GM10266 (cell line): ENCODE measurements around the gene ST3GAL2.
"Not testable (repeated sequence)": the region's sequence is repeated elsewhere in the genome, so short reads cannot be mapped to it uniquely, and the experiment has no call there.

ENCODE experiments used
- DNase-seq: peaks from one replicate; pipeline ENCODE4 v3.0.0; 2012; ENCODE audit errors: extremely low spot score
- TF ChIP-seq, protein P1 (sequence below): IDR thresholded peaks from 2 replicates; pipeline ENCODE4 v1.5.1; 2012; ENCODE audit warnings: mild to moderate bottlenecking, low read depth; ENCODE audit not compliant: control insufficient read depth, insufficient read depth; ENCODE audit errors: missing control alignments

Gene ST3GAL2

DNA sequence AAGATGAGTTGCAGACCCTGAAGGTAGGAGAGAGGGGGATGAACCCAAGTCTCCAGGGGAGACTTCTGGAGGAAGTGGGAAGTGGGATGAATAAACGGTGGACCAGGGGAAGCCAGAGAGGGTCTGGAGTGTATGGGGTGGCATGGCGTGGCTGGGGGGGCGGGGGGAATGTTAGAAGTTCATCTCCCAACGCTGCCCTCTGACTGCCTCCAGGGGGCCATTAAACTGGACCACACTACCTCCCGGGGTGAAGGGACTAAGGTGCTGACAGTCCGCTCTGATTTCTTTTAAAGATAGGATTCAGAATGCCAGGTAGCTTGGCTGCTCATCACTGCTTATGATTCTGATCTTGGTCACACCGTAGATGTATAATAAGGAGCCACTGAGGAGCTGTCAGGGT lies 21.2 kb downstream of the ST3GAL2 start:
- no peak for DNase-seq
- TF ChIP-seq, protein P1, sequence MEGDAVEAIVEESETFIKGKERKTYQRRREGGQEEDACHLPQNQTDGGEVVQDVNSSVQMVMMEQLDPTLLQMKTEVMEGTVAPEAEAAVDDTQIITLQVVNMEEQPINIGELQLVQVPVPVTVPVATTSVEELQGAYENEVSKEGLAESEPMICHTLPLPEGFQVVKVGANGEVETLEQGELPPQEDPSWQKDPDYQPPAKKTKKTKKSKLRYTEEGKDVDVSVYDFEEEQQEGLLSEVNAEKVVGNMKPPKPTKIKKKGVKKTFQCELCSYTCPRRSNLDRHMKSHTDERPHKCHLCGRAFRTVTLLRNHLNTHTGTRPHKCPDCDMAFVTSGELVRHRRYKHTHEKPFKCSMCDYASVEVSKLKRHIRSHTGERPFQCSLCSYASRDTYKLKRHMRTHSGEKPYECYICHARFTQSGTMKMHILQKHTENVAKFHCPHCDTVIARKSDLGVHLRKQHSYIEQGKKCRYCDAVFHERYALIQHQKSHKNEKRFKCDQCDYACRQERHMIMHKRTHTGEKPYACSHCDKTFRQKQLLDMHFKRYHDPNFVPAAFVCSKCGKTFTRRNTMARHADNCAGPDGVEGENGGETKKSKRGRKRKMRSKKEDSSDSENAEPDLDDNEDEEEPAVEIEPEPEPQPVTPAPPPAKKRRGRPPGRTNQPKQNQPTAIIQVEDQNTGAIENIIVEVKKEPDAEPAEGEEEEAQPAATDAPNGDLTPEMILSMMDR: no peak

GRCh38 chr16:70416748-70417616 lies 21.9 kb downstream of the ST3GAL2 start:
- no peak for DNase-seq
- TF ChIP-seq, protein P1: no peak

DNA sequence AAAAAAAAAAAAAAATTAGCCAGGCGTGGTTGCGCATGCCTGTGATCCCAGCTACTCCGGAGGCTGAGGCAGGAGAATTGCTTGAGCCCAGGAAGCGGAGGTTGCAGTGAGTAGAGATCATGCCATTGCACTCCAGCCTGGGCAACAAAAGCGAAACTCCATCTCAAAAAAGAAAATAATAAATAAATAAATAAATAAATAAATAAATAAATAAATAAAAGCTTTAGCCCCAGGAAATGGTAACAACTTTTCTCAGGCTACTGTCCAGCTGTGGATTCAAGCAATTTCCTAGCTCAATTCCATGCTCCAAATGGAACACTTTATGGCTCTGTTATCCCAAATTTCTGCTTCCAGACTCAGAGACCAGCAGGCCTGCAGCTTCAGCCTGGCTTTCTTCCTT lies 25.3 kb downstream of the ST3GAL2 start:
- DNase-seq: not testable (repeated sequence)

DNA sequence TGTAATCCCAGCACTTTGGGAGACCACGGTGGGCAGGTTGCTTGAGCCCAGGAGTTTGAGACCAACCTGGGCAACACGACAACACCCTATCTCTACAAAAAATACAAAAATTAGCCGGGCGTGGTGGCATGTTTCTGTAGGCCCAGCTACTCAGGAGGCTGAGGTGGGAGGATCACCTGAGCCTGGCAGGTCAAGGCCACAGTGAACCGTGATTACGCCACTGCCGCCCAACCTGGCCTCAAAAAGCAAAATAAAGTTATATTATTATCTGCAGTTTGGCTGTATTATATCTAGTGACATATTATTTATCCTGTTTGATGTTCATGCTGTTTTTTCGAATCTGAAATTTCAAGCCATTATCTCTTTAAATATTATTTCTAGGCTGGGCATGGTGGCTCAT lies 26.5 kb downstream of the ST3GAL2 start:
- TF ChIP-seq, protein P1: no peak
- DNase-seq: no peak

DNA sequence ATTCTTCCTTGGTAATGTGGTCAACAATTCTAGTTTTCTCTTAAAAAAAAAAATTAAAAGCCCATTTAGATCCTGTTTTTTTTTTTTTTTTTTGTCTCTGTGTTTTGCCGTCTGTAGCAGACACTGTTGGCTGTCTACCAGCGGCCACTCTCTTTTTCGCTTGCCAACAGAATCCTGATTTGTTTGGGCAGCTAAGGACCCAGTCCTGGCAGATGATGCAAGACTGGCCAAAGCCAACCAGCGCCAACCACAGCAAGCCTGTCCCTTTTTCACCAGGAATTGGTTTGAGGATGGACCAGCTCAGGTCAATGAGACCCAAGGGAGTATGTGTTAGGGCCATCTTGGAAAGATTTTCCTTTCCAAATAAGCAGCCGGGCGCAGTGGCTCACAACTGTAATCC lies 28.2 kb downstream of the ST3GAL2 start:
- TF ChIP-seq, protein P1: no peak
- DNase-seq: no peak

DNA sequence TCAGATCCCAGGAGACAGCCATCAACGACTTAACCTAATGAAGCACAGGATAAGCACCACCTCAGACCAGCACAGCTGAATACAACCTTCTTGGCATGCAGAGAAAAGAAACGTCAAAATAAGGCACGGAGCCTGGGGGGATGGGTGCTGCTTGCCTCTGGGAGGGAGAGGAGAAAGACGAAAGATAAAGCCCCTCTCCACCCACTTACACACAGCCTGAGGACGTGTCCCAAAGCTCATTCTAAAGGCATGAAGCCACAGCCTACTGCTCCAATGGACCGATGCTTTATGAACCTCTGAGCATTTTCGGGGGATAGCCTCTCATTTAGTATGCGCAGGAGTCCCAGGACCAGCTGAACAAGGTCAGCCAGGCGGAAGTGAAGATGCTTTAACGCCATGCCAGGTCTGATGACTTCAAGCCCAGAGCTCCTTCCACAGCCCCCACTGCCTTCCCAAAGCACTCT lies 31.1 kb downstream of the ST3GAL2 start:
- TF ChIP-seq, protein P1: no peak
- DNase-seq: peak; percentile 50

DNA sequence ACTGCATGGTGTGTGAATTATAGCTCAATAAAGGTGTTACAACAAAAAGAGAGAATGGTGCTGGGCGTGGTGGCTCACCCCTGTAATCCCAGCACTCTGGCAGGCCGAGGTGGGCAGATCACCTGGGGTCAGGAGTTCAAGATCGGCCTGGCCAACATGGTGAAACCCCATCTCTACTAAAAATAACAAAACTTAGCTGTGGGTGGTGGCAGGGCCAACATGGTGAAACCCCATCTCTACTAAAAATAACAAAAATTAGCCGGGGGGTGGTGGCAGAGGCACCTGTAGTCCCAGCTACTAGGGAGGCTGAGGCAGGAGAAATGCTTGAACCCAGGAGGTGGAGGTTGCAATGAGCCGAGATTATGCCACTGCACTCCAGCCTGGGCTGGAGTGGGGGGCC lies 32.8 kb downstream of the ST3GAL2 start:
- not testable (repeated sequence) for DNase-seq

GRCh38 chr16:70402916-70403659 lies 35.8 kb downstream of the ST3GAL2 start:
- TF ChIP-seq, protein P1: no peak
- no peak for DNase-seq
